Nephron (organoid): ENCODE measurements around the gene DAPL1.
A peak's percentile ranks its signal among the peaks of the same experiment; 100 is the strongest.

ENCODE experiments used
- H3K27ac Mint-ChIP-seq, 3 experiments: 2 replicates each; pipeline ENCODE4 v1.8.0; 2020; ENCODE audit warnings: mixed read lengths in 3 of 3, mild to moderate bottlenecking in 2 of 3, moderate library complexity in 1 of 3
- H3K27me3 Mint-ChIP-seq: 2 replicates; pipeline ENCODE4 v1.8.0; 2021; ENCODE audit warnings: low read depth, mild to moderate bottlenecking, moderate library complexity, mixed read lengths
- H3K36me3 Mint-ChIP-seq: 2 replicates; pipeline ENCODE4 v1.8.0; 2020; ENCODE audit warnings: low read depth, mixed read lengths
- H3K4me1 Mint-ChIP-seq: 2 replicates; pipeline ENCODE4 v1.8.0; 2020; ENCODE audit warnings: mixed read lengths
- H3K4me3 Mint-ChIP-seq, 3 experiments: 2 replicates each; pipeline ENCODE4 v1.8.0; 2020; ENCODE audit warnings: mild to moderate bottlenecking in 3 of 3, mixed read lengths in 3 of 3, moderate library complexity in 2 of 3
- H3K9me3 Mint-ChIP-seq: 2 replicates; pipeline ENCODE4 v1.8.0; 2020; ENCODE audit warnings: mixed read lengths
- CTCF ChIP-seq, 3 experiments: fragments of 200-600 bp; sonication (generic); IDR thresholded peaks; one replicate each; pipeline ENCODE4 v1.5.0; 2021; ENCODE audit warnings: antibody characterized with exemption in 3 of 3; ENCODE audit not compliant: unreplicated experiment in 3 of 3

DAPL1 gene

DNA sequence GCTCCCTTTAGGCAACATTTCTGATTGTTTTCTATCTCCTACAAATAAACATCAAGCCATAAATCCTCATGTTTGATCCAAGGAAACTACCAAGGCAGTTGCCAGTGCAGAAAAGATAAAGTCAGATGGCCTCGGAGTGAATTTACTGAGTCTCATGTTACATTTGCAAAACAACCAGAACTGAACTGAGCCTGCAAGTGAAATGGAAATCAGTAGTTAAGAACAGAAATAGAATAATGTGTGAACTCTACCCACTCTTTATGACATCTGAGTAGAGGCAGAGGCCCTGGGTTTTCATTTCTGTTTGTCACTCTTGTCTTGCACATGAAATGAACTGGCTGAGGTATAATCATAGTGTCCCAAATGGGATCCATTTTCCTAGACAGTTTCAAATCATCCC is 20.4 kb upstream of the DAPL1 start:
- Mint-ChIP-seq H3K36me3 (no peaks in the 10 kb centered on the region), H3K4me1 (peaks cover 49% of the 10 kb centered on the region), H3K27me3 (peaks cover 4% of the 10 kb centered on the region), H3K27ac (peak overlapping the region in 2 of 3 experiments; percentile 17 to 43), H3K4me3 (no peak overlapping the region), H3K9me3 (no peaks in the 10 kb centered on the region)
- TF ChIP-seq CTCF (IDR thresholded peaks at IDR 0.05; ENCODE audit: unreplicated experiment in 3 of 3) = no peak

GRCh38 chr2:158775273-158776027 is 19.7 kb upstream of the DAPL1 start:
- Mint-ChIP-seq H3K9me3 (no peaks in the 10 kb centered on the region), H3K36me3 (no peaks in the 10 kb centered on the region), H3K4me1 (peaks cover 45% of the 10 kb centered on the region), H3K4me3 (no peak overlapping the region), H3K27ac (peak overlapping the region in 2 of 3 experiments; percentile 17 to 43), H3K27me3 (no peaks in the 10 kb centered on the region)
- TF ChIP-seq CTCF (IDR thresholded peaks at IDR 0.05; ENCODE audit: unreplicated experiment in 3 of 3) = no peak

- Mint-ChIP-seq H3K4me3 (no peak overlapping the region), H3K9me3 (peaks cover 4% of the 10 kb centered on the region), H3K4me1 (peaks cover 47% of the 10 kb centered on the region), H3K27me3 (peaks cover 2% of the 10 kb centered on the region), H3K27ac (no peak overlapping the region), H3K36me3 (no peaks in the 10 kb centered on the region)
- TF ChIP-seq CTCF (IDR thresholded peaks at IDR 0.05; ENCODE audit: unreplicated experiment in 3 of 3) = no peak
These were observed 18.9 kb upstream of the DAPL1 start for GRCh38 chr2:158776231-158776630.

DNA sequence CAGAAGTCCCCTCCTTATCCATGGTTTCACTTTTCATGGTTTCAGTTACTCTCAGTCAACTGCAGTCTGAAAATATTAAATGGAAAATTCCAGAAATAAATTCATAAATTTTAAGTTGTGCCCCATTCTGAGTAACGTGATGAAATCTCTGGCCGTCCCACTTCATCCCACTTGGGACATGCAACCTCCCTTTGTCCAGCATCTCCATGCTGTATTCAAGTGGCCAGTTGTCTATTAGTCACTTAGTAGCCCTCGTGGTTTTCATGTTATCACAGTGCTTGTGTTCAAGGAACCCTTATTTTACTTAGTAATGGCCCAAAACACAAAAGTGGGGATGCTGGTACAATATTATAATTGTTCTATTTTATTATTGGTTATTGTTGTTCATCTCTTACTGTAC is 18.0 kb upstream of the DAPL1 start:
- Mint-ChIP-seq H3K27me3 (peaks cover 6% of the 10 kb centered on the region), H3K4me3 (no peak overlapping the region), H3K36me3 (no peaks in the 10 kb centered on the region)

DNA sequence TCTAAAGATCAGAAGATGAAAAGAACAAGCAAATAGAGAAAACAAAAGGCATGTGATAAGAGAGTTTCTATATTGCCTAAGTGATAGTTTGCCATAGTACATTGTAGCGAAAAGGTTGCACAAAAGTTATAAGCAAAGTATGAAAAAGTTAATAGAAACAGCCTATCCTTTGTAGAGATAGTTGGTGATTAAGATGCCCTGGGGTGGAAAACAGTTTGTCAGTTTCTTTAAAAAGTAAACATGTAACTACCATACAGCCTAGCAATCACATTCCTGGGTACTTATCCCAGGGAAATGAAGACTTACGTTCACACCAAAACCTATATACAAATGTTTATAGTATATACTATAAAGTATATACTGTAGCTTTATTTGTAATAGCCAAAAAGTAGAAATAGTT is 16.9 kb upstream of the DAPL1 start:
- peaks cover 52% of the 10 kb centered on the region for H3K4me1 Mint-ChIP-seq
- TF ChIP-seq CTCF (IDR thresholded peaks at IDR 0.05; ENCODE audit: unreplicated experiment in 3 of 3) = no peak
- H3K9me3 Mint-ChIP-seq = peaks cover 6% of the 10 kb centered on the region
- H3K27me3 Mint-ChIP-seq = peaks cover 6% of the 10 kb centered on the region
- H3K4me3 Mint-ChIP-seq = no peak overlapping the region
- H3K36me3 Mint-ChIP-seq = no peaks in the 10 kb centered on the region
- no peak overlapping the region for H3K27ac Mint-ChIP-seq

More for the DNA sequence above, 18.0 kb upstream of the DAPL1 start:
- TF ChIP-seq CTCF (IDR thresholded peaks at IDR 0.05; ENCODE audit: unreplicated experiment in 3 of 3) = no peak
- Mint-ChIP-seq H3K9me3 (peaks cover 4% of the 10 kb centered on the region), H3K4me1 (peaks cover 56% of the 10 kb centered on the region), H3K27ac (no peak overlapping the region)

GRCh38 chr2:158779621-158780020 is 15.5 kb upstream of the DAPL1 start:
- Mint-ChIP-seq H3K36me3 (no peaks in the 10 kb centered on the region), H3K27ac (no peak overlapping the region), H3K4me3 (no peak overlapping the region), H3K27me3 (peaks cover 6% of the 10 kb centered on the region), H3K9me3 (peaks cover 6% of the 10 kb centered on the region), H3K4me1 (peaks cover 45% of the 10 kb centered on the region)
- TF ChIP-seq CTCF (IDR thresholded peaks at IDR 0.05; ENCODE audit: unreplicated experiment in 3 of 3) = no peak
